HepG2 (cell line): ENCODE data around the gene PUM1. TPM values are rescaled to one million over a fixed set of nuclear protein-coding genes. Genes with fewer than 3 reads are reported as not detected.

Experiments
- BRCA1 ChIP-seq: sonication (generic); formaldehyde crosslinking; IDR thresholded peaks from 2 replicates; pipeline ENCODE4 v1.4.0; 2020; ENCODE audit warnings: missing genetic modification reagents
- IKZF4 ChIP-seq: sonication (generic); formaldehyde crosslinking; IDR thresholded peaks from 2 replicates; pipeline ENCODE4 v1.5.1; 2020; ENCODE audit warnings: borderline replicate concordance, mild to moderate bottlenecking, low read depth, missing genetic modification reagents; ENCODE audit errors: not compliant biosample characterization
- MTA3 ChIP-seq: sonication (generic); formaldehyde crosslinking; IDR thresholded peaks from 2 replicates; pipeline ENCODE4 v1.4.0; 2020; ENCODE audit warnings: missing genetic modification reagents
- RFXANK ChIP-seq: IDR thresholded peaks from 2 replicates; pipeline ENCODE4 v1.6.1; 2016
- SCMH1 ChIP-seq: sonication (generic); formaldehyde crosslinking; IDR thresholded peaks from 2 replicates; pipeline ENCODE4 v1.9.0; 2021; ENCODE audit warnings: missing genetic modification reagents, mild to moderate bottlenecking, borderline replicate concordance
- ZFP82 ChIP-seq: sonication (generic); formaldehyde crosslinking; IDR thresholded peaks from 2 replicates; pipeline ENCODE4 v1.5.1; 2020; ENCODE audit warnings: mild to moderate bottlenecking, missing genetic modification reagents, borderline replicate concordance
- ZNF317 ChIP-seq: sonication (generic); formaldehyde crosslinking; IDR thresholded peaks from 2 replicates; pipeline ENCODE4 v1.5.0; 2020; ENCODE audit warnings: mild to moderate bottlenecking, missing genetic modification reagents
- ZNF746 ChIP-seq: sonication (generic); formaldehyde crosslinking; IDR thresholded peaks from 2 replicates; pipeline ENCODE4 v1.8.0; 2022; ENCODE audit warnings: mild to moderate bottlenecking, missing genetic modification reagents
- ZNF792 ChIP-seq: IDR thresholded peaks from 2 replicates; pipeline ENCODE4 v1.6.1; 2016
- polyA plus RNA-seq, 8 experiments: library from polyadenylated mRNA; depleted of rRNA in 3 of 8; stranded (reverse) in 7 of 8; unstranded in 1 of 8; fragments of >200 nt; fragmentation: Illumina TruSeq in 4 of 8; extraction: Trizol in 4 of 8; gene quantifications; 2 replicates each; pipeline versions ENCODE4 v1.2.1 to v1.2.3, GENCODE V29; 2011 to 2016; ENCODE audit warnings: low read depth in 4 of 8, missing spikeins in 1 of 8, mixed read lengths in 1 of 8; ENCODE audit not compliant: insufficient read depth in 1 of 8
- total RNA-seq, 5 experiments: library from RNA; depleted of rRNA; stranded (reverse); fragments of >200 nt; fragmentation: Illumina TruSeq; extraction: Trizol; gene quantifications; 2 replicates each; pipeline ENCODE4 v1.2.3, GENCODE V29; 2016; ENCODE audit warnings: low read depth in 1 of 5
- TF ChIP-seq, protein P1 (sequence below), 2 experiments: fragments of 450-650 bp in 1 of 2; sonication (generic) in 1 of 2; formaldehyde crosslinking; IDR thresholded peaks; 2 replicates each; pipeline versions ENCODE4 v1.5.0 to v1.8.0; 2020 to 2022; ENCODE audit warnings: mild to moderate bottlenecking in 1 of 2, missing genetic modification reagents in 1 of 2
- TF ChIP-seq, protein P2 (sequence below): sonication (generic); formaldehyde crosslinking; IDR thresholded peaks from one replicate; pipeline ENCODE4 v1.5.1; 2020; ENCODE audit warnings: mild to moderate bottlenecking, missing genetic modification reagents; ENCODE audit errors: not compliant biosample characterization
- TF ChIP-seq, protein P3 (sequence below): sonication (generic); formaldehyde crosslinking; IDR thresholded peaks from 2 replicates; pipeline ENCODE4 v1.4.0; 2020; ENCODE audit warnings: missing genetic modification reagents, borderline replicate concordance

PUM1 gene
- total and polyA plus RNA-seq, 2 of the 13 experiments (the other 11 are each of a cell fraction or from before 2014, with no cell fraction given): 64.7 to 91.0 TPM

DNA sequence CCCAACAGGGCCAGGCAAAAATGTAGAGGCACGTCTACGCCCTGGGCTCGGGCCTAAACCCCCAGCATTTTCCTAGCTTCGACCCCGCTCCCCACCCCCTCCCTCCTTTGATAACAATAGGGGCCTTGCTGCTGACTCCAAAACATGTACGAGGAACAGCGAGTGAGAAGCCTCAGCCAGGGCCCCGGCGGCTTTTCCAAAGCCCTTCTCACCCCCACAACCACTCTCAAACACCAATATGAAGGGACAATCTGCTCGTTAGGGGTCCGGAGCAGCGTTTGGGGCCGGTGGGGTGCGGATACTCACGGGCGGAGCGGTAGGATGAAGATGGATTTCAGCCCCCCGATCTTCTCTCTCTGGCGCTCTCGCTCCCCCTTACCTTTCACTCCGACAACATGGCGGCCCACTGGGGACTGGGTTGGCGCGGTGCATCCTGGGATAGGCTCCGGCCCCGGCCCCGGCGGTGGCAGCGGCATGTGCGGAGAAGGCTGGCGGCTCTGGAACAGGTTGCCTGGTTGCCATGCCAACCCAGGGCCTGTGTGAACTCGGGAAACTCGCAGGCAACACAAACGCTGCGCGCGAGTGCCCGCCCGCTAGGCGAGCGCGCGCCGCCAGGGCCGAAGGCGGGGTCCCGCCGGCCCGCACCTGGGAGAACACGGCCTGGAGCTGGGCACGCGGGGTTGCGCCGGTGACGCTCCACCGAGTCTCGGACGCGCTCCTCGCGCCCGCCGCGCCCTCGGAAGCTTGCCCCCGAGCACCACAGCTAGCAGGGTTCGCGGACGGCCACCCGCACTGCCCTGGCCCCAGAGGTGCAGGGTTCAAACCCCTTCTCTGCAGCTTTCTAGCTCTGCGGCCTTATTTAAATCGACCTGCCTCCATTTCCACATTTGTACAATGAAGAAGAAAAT lies at the start of gene PUM1 (continued):
- TF ChIP-seq, protein P1, sequence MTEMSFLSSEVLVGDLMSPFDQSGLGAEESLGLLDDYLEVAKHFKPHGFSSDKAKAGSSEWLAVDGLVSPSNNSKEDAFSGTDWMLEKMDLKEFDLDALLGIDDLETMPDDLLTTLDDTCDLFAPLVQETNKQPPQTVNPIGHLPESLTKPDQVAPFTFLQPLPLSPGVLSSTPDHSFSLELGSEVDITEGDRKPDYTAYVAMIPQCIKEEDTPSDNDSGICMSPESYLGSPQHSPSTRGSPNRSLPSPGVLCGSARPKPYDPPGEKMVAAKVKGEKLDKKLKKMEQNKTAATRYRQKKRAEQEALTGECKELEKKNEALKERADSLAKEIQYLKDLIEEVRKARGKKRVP (CRISPR knock-in tag; IDR thresholded peaks at IDR 0.05): no peak; a peak in 1 of 4 replicates
- TF ChIP-seq IKZF4 (CRISPR knock-in tag) (no peak), MTA3 (CRISPR knock-in tag) (no peak), ZNF746 (CRISPR knock-in tag) (peak; percentile 49; the same call in 1 of the 2 replicates), SCMH1 (CRISPR knock-in tag) (no peak), RFXANK (CRISPR knock-in tag) (no peak; the same call in 1 of the 2 replicates), BRCA1 (CRISPR knock-in tag) (no peak), ZNF317 (CRISPR knock-in tag) (peak; percentile 75; the same call in 1 of the 2 replicates), ZNF792 (CRISPR knock-in tag) (peak; percentile 77), ZFP82 (CRISPR knock-in tag) (0 out of 2 replicates have a peak, but pooled peaks have one; percentile 61)
- TF ChIP-seq, protein P2, sequence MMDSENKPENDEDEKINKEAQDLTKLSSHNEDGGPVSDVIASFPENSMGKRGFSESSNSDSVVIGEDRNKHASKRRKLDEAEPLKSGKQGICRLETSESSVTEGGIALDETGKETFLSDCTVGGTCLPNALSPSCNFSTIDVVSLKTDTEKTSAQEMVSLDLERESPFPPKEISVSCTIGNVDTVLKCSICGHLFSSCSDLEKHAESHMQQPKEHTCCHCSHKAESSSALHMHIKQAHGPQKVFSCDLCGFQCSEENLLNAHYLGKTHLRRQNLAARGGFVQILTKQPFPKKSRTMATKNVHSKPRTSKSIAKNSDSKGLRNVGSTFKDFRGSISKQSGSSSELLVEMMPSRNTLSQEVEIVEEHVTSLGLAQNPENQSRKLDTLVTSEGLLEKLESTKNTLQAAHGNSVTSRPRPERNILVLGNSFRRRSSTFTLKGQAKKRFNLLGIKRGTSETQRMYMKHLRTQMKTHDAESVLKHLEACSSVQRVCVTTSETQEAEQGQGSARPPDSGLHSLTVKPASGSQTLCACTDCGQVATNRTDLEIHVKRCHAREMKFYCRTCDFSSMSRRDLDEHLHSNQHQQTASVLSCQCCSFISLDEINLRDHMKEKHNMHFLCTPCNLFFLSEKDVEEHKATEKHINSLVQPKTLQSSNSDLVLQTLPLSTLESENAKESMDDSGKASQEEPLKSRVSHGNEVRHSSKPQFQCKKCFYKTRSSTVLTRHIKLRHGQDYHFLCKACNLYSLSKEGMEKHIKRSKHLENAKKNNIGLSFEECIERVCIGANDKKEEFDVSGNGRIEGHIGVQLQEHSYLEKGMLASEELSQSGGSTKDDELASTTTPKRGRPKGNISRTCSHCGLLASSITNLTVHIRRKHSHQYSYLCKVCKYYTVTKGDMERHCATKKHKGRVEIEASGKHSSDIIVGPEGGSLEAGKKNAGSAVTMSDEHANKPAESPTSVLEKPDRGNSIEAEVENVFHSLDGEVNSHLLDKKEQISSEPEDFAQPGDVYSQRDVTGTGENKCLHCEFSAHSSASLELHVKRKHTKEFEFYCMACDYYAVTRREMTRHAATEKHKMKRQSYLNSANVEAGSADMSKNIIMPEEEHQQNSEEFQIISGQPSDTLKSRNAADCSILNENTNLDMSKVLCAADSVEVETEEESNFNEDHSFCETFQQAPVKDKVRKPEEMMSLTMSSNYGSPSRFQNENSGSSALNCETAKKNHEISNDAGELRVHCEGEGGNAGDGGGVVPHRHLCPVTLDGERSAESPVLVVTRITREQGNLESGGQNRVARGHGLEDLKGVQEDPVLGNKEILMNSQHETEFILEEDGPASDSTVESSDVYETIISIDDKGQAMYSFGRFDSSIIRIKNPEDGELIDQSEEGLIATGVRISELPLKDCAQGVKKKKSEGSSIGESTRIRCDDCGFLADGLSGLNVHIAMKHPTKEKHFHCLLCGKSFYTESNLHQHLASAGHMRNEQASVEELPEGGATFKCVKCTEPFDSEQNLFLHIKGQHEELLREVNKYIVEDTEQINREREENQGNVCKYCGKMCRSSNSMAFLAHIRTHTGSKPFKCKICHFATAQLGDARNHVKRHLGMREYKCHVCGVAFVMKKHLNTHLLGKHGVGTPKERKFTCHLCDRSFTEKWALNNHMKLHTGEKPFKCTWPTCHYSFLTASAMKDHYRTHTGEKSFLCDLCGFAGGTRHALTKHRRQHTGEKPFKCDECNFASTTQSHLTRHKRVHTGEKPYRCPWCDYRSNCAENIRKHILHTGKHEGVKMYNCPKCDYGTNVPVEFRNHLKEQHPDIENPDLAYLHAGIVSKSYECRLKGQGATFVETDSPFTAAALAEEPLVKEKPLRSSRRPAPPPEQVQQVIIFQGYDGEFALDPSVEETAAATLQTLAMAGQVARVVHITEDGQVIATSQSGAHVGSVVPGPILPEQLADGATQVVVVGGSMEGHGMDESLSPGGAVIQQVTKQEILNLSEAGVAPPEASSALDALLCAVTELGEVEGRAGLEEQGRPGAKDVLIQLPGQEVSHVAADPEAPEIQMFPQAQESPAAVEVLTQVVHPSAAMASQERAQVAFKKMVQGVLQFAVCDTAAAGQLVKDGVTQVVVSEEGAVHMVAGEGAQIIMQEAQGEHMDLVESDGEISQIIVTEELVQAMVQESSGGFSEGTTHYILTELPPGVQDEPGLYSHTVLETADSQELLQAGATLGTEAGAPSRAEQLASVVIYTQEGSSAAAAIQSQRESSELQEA (CRISPR knock-in tag): no peak
- TF ChIP-seq, protein P3, sequence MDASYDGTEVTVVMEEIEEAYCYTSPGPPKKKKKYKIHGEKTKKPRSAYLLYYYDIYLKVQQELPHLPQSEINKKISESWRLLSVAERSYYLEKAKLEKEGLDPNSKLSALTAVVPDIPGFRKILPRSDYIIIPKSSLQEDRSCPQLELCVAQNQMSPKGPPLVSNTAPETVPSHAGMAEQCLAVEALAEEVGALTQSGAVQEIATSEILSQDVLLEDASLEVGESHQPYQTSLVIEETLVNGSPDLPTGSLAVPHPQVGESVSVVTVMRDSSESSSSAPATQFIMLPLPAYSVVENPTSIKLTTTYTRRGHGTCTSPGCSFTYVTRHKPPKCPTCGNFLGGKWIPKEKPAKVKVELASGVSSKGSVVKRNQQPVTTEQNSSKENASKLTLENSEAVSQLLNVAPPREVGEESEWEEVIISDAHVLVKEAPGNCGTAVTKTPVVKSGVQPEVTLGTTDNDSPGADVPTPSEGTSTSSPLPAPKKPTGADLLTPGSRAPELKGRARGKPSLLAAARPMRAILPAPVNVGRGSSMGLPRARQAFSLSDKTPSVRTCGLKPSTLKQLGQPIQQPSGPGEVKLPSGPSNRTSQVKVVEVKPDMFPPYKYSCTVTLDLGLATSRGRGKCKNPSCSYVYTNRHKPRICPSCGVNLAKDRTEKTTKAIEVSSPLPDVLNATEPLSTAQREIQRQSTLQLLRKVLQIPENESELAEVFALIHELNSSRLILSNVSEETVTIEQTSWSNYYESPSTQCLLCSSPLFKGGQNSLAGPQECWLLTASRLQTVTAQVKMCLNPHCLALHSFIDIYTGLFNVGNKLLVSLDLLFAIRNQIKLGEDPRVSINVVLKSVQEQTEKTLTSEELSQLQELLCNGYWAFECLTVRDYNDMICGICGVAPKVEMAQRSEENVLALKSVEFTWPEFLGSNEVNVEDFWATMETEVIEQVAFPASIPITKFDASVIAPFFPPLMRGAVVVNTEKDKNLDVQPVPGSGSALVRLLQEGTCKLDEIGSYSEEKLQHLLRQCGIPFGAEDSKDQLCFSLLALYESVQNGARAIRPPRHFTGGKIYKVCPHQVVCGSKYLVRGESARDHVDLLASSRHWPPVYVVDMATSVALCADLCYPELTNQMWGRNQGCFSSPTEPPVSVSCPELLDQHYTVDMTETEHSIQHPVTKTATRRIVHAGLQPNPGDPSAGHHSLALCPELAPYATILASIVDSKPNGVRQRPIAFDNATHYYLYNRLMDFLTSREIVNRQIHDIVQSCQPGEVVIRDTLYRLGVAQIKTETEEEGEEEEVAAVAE: no peak
